AG04450 (cell line): ENCODE measurements around the gene STAT3. TPM values are rescaled to one million over a fixed set of nuclear protein-coding genes. Genes with fewer than 3 reads are reported as not detected.
"Not testable (repeated sequence)": the region's sequence is repeated elsewhere in the genome, so short reads cannot be mapped to it uniquely, and the experiment has no call there.

Experiments
- CTCF ChIA-PET: fragments of 300-600, 350-600 bp; formaldehyde crosslinking; extraction: SDS; loops from one replicate; lab custom pipeline; 2022; ENCODE audit warnings: antibody characterized with exemption, inconsistent platforms; lab: Charles Lee
- POLR2A ChIA-PET: fragments of 350-600 bp; formaldehyde crosslinking; extraction: SDS; loops from one replicate; lab custom pipeline; 2021; ENCODE audit warnings: antibody characterized with exemption, inconsistent platforms; lab: Yijun Ruan, JAX
- DNase-seq: peaks from one replicate; pipeline ENCODE4 v3.0.0-alpha.2; 2011; ENCODE audit warnings: low read depth, low spot score
- H3K27ac ChIP-seq: one replicate; pipeline ENCODE4 v1.5.1; 2012; ENCODE audit warnings: low read depth, low read length, control low read depth
- H3K27me3 ChIP-seq: one replicate; pipeline ENCODE4 v1.6.0; 2012; ENCODE audit warnings: low read length; ENCODE audit not compliant: control insufficient read depth, insufficient read depth
- H3K4me3 ChIP-seq: 2 replicates; pipeline ENCODE4 v1.5.1; 2011; ENCODE audit warnings: mild to moderate bottlenecking, low read depth, low read length, control low read depth
- H3K9me3 ChIP-seq: 2 replicates; pipeline ENCODE4 v1.5.1; 2012; ENCODE audit warnings: low read length; ENCODE audit not compliant: control insufficient read depth, insufficient read depth
- CTCF ChIP-seq: IDR thresholded peaks from 2 replicates; pipeline ENCODE4 v1.5.1; 2011; ENCODE audit warnings: low read depth, low read length, control low read depth, inconsistent platforms
- polyA plus RNA-seq: library from polyadenylated mRNA; depleted of rRNA; stranded (reverse); fragments of >200 nt; gene quantifications from 2 replicates; pipeline ENCODE4 v1.2.3, GENCODE V29; 2011

The STAT3 gene
- polyA plus RNA-seq, 1 experiment = 77.1 TPM

GRCh38 chr17:42402117-42402516 is 13.9 kb upstream of the STAT3 start:
- H3K9me3 ChIP-seq = no peaks in the 10 kb centered on the region; the same call in 1 of the 2 replicates
- H3K27me3 ChIP-seq = no peaks in the 10 kb centered on the region
- no peak for DNase-seq
- peak overlapping the region; percentile 49 for H3K27ac ChIP-seq
- TF ChIP-seq CTCF = no peak
- ChIA-PET POLR2A (interaction anchor here (0.7 to 1.7 kb wide), 3 partner anchors 10 to 112 kb away, joined by 3 to 6 read pairs (median 4); partner anchors contain the start of gene CAVIN1), CTCF (no interaction called here)
- no peak overlapping the region for H3K4me3 ChIP-seq

- POLR2A ChIA-PET = interaction anchor here (0.6 to 1.7 kb wide), 2 partner anchors 22 to 275 kb away, joined by 3 to 6 read pairs; partner anchors contain the start of gene CAVIN1
Observed at GRCh38 chr17:42400844-42401375, 12.7 kb upstream of the STAT3 start.

GRCh38 chr17:42399948-42400843 is 12.0 kb upstream of the STAT3 start:
- H3K27ac ChIP-seq = peak overlapping the region; percentile 48
- CTCF ChIA-PET = interaction anchor here (0.7 to 1.4 kb wide), 2 partner anchors 11 to 127 kb away, joined by 3 read pairs; partner anchors contain the start of gene STAT3
- POLR2A ChIA-PET = interaction anchor here (0.6 to 2.7 kb wide), 4 partner anchors 9 to 276 kb away, joined by 3 to 10 read pairs (median 6); partner anchors contain the start of genes CAVIN1 and STAT3

More at GRCh38 chr17:42400844-42401375, 12.7 kb upstream of the STAT3 start:
- CTCF ChIA-PET = interaction anchor here (0.7 to 1.4 kb wide), 2 partner anchors 12 to 126 kb away, joined by 3 read pairs; partner anchors contain the start of gene STAT3
- DNase-seq, H3K27me3 ChIP-seq, H3K4me3 ChIP-seq, H3K27ac ChIP-seq, H3K9me3 ChIP-seq: not testable (repeated sequence)

GRCh38 chr17:42399121-42399520 is 10.9 kb upstream of the STAT3 start:
- CTCF ChIA-PET = interaction anchor here (0.6 to 1.4 kb wide), 3 partner anchors 10 to 177 kb away, joined by 3 to 5 read pairs (median 4); partner anchors contain the start of gene STAT3
- no peak for TF ChIP-seq CTCF
- H3K9me3 ChIP-seq = no peaks in the 10 kb centered on the region
- peak overlapping the region; percentile 31 for H3K27ac ChIP-seq
- no peak for DNase-seq
- H3K27me3 ChIP-seq = no peaks in the 10 kb centered on the region
- no peak overlapping the region for H3K4me3 ChIP-seq
- POLR2A ChIA-PET = interaction anchor here (1.3 to 2.7 kb wide), 4 partner anchors 8 to 24 kb away, joined by 3 to 10 read pairs (median 6); partner anchors contain the start of genes CAVIN1 and STAT3

More at GRCh38 chr17:42399948-42400843, 12.0 kb upstream of the STAT3 start:
- Histone ChIP-seq H3K27me3 (no peaks in the 10 kb centered on the region), H3K4me3 (no peak overlapping the region), H3K9me3 (no peaks in the 10 kb centered on the region; the same call in 1 of the 2 replicates)
- DNase-seq = no peak
- TF ChIP-seq CTCF = no peak

GRCh38 chr17:42395601-42396000 is 7.4 kb upstream of the STAT3 start:
- DNase-seq, H3K27me3 ChIP-seq, POLR2A ChIA-PET, H3K4me3 ChIP-seq, H3K9me3 ChIP-seq, H3K27ac ChIP-seq: not testable (repeated sequence)
- CTCF ChIA-PET = interaction anchor here (1.2 kb wide), 1 partner anchor 10 kb away, joined by 4 read pairs; no protein-coding TSS in a partner anchor
